HL-60 (cell line): ENCODE measurements around the gene ONECUT2.

Experiments
- CTCF ChIP-seq: IDR thresholded peaks from one replicate; pipeline ENCODE4 v1.5.1; 2011; ENCODE audit warnings: low read length, control low read depth, inconsistent platforms; ENCODE audit not compliant: insufficient read depth
- GABPA ChIP-seq: IDR thresholded peaks from 2 replicates; pipeline ENCODE4 v1.6.1; 2012; ENCODE audit warnings: low read depth
- POLR2AphosphoS5 ChIP-seq: IDR thresholded peaks from 2 replicates; pipeline ENCODE4 v1.6.1; 2012; ENCODE audit warnings: low read depth

DNA sequence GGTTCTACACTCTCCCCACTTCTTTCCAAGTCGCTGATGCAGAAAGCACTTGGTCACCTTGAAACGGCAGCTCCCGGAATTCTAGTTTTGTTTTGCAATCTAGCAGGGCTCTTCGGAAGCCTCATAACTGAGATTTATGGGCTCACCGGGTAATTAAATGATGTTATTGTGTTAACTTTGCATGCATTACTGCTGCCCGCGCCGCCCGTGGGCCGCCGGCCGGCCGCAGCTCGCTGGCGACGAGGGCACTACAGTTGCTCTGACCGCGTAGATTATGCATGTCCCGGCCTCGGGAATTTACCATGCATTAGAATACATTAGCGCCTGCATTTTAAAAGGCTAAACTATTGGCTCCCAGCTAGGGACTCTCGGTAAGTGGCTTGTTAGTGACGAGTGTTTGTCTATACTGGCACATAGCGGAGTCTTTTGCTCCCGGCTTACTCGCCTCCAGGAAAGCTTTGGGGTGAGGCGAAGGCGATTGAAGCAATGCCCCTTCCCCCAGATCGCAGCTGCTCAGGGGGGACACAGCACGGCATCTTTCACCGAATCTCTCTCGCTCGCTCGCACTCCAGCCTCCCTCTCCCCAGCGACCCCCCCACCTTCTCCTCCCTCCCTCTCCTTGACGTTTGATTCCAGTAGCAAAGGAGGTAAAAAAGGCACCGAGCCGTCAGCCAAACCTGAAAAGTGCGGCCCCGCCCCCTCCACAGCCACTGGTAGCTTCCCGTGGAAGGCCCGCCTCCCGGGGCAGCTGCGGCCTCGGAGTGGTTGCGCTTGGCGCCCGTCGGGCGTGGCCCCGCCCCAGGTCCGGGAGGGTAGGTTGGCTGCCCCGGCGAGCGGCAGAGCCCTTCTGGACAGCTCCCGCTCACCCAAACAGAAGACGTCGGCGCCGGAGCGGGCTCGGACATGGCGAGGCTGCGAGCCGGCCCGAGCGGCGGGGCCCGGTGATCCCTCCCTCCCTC lies at the start of gene ONECUT2:
- TF ChIP-seq CTCF (no peak), POLR2AphosphoS5 (no peak), GABPA (no peak)
